SK-N-SH (cell line): Measurements from ENCODE around the gene HSPA4L. TPM values are rescaled to one million over a fixed set of nuclear protein-coding genes. Genes with fewer than 3 reads are reported as not detected.

Experiments
- CTCF ChIA-PET: fragments of 300-600, 350-600 bp; formaldehyde crosslinking; extraction: SDS; loops from one replicate; lab custom pipeline; 2021; lab: Yijun Ruan, JAX
- POLR2A ChIA-PET: fragments of 350-600 bp; sonication (Branson Sonifier 250); formaldehyde crosslinking; extraction: SDS; loops from one replicate; lab custom pipeline; 2020; ENCODE audit warnings: antibody characterized with exemption, inconsistent platforms; lab: Yijun Ruan, JAX
- DNase-seq: peaks from one replicate; pipeline ENCODE4 v3.0.0; 2012
- H2AFZ ChIP-seq: fragments of 200-600 bp; sonication (generic); 2 replicates; pipeline ENCODE4 v1.8.1; 2016; ENCODE audit warnings: antibody characterized with exemption, mild to moderate bottlenecking, low read depth
- H3F3A ChIP-seq: fragments of 200-600 bp; sonication (generic); replicated peaks from 2 replicates; pipeline ENCODE3; 2016; ENCODE audit warnings: antibody characterized with exemption, mild to moderate bottlenecking; ENCODE audit not compliant: insufficient read depth
- H3K27ac ChIP-seq, 2 experiments: fragments of 200-500 bp in 1 of 2; fragments of 200-600 bp in 1 of 2; sonication (Bioruptor generic) in 1 of 2; sonication (generic), shearing (Covaris generic) in 1 of 2; 2 replicates each; pipeline versions ENCODE4 v1.5.1 to v1.6.1; 2014 to 2016; ENCODE audit warnings: low read depth in 2 of 2, inconsistent platforms in 1 of 2, low read length in 1 of 2, mild to moderate bottlenecking in 1 of 2, mixed read lengths in 1 of 2
- H3K27me3 ChIP-seq: fragments of 200-600 bp; sonication (generic), shearing (Covaris generic); 2 replicates; pipeline ENCODE4 v1.6.1; 2016; ENCODE audit warnings: mixed run types; ENCODE audit not compliant: insufficient read depth
- H3K36me3 ChIP-seq, 2 experiments: fragments of 200-500 bp in 1 of 2; fragments of 200-600 bp in 1 of 2; sonication (Bioruptor generic) in 1 of 2; sonication (generic) in 1 of 2; replicated peaks in 1 of 2; 2 replicates each; pipeline versions ENCODE3 to v1.5.1; 2014 to 2016; ENCODE audit warnings: low read length in 1 of 2, mild to moderate bottlenecking in 1 of 2; ENCODE audit not compliant: insufficient read depth in 2 of 2, control insufficient read depth in 1 of 2
- H3K4me1 ChIP-seq, 2 experiments: fragments of 200-500 bp in 1 of 2; fragments of 200-600 bp in 1 of 2; sonication (Bioruptor generic) in 1 of 2; sonication (generic), shearing (Covaris generic) in 1 of 2; 2 replicates each; pipeline versions ENCODE4 v1.5.1 to v1.6.1; 2014 to 2016; ENCODE audit warnings: low read depth in 1 of 2, low read length in 1 of 2, mixed run types in 1 of 2; ENCODE audit not compliant: insufficient read depth in 2 of 2, control insufficient read depth in 1 of 2
- H3K4me2 ChIP-seq: fragments of 200-600 bp; sonication (generic), shearing (Covaris generic); 2 replicates; pipeline ENCODE4 v1.6.1; 2017; ENCODE audit warnings: mixed run types
- H3K4me3 ChIP-seq, 2 experiments: fragments of 200-500 bp in 1 of 2; fragments of 200-600 bp in 1 of 2; sonication (Bioruptor generic) in 1 of 2; sonication (generic), shearing (Covaris generic) in 1 of 2; 2 replicates each; pipeline versions ENCODE4 v1.5.1 to v1.8.1; 2014 to 2016; ENCODE audit warnings: low read depth in 2 of 2, inconsistent platforms in 1 of 2, low read length in 1 of 2, mild to moderate bottlenecking in 1 of 2, mixed read lengths in 1 of 2, moderate library complexity in 1 of 2
- H3K79me2 ChIP-seq: fragments of 200-600 bp; sonication (generic); 2 replicates; pipeline ENCODE4 v1.8.1; 2017; ENCODE audit warnings: mild to moderate bottlenecking; ENCODE audit not compliant: insufficient read depth
- H3K9ac ChIP-seq: fragments of 200-600 bp; sonication (generic); 2 replicates; pipeline ENCODE4 v1.6.1; 2017; ENCODE audit warnings: mixed run types
- H3K9me2 ChIP-seq: fragments of 200-600 bp; sonication (generic); 2 replicates; pipeline ENCODE4 v1.6.1; 2017; ENCODE audit warnings: mixed run types
- H3K9me3 ChIP-seq: fragments of 200-600 bp; sonication (generic); 2 replicates; pipeline ENCODE4 v1.6.1; 2017; ENCODE audit warnings: mixed run types, mild to moderate bottlenecking, moderate library complexity
- H4K20me1 ChIP-seq: fragments of 200-600 bp; sonication (generic); 2 replicates; pipeline ENCODE4 v1.6.1; 2017; ENCODE audit warnings: mild to moderate bottlenecking, mixed run types; ENCODE audit not compliant: insufficient read depth
- FOXJ3 ChIP-seq: sonication (generic); formaldehyde crosslinking; IDR thresholded peaks from 2 replicates; pipeline ENCODE4 v1.5.1; 2020; ENCODE audit warnings: mild to moderate bottlenecking, missing genetic modification reagents
- MAX ChIP-seq: IDR thresholded peaks from 2 replicates; pipeline ENCODE4 v1.4.0; 2012; ENCODE audit warnings: low read depth
- POLR2AphosphoS5 ChIP-seq: IDR thresholded peaks from 2 replicates; pipeline ENCODE4 v1.6.1; 2012; ENCODE audit warnings: low read depth, low read length
- RCOR1 ChIP-seq: fragments of 150-350 bp; IDR thresholded peaks from 2 replicates; pipeline ENCODE4 v1.6.1; 2017; ENCODE audit warnings: antibody characterized with exemption, low read length
- REST ChIP-seq: IDR thresholded peaks from 2 replicates; pipeline ENCODE4 v1.6.1; 2012; ENCODE audit warnings: mild to moderate bottlenecking, low read depth, low read length, moderate library complexity
- RFX5 ChIP-seq: IDR thresholded peaks from 2 replicates; pipeline ENCODE4 v1.6.1; 2012; ENCODE audit warnings: mild to moderate bottlenecking, improper control_type of control experiment, low read length
- RXRA ChIP-seq: IDR thresholded peaks from 2 replicates; pipeline ENCODE4 v1.4.0; 2012; ENCODE audit warnings: low read depth, mild to moderate bottlenecking, borderline replicate concordance
- SMC3 ChIP-seq: IDR thresholded peaks from 2 replicates; pipeline ENCODE4 v1.6.1; 2012; ENCODE audit warnings: low read depth, low read length, improper control_type of control experiment
- TAF1 ChIP-seq: IDR thresholded peaks from 2 replicates; pipeline ENCODE4 v1.6.1; 2012; ENCODE audit warnings: low read depth, mild to moderate bottlenecking, low read length, moderate library complexity, borderline replicate concordance
- WGBS: methylation state at CpG from one replicate; pipeline ENCODE4 v1.1.6; 2017; ENCODE audit warnings: low lambda C conversion rate; 5-methylcytosine and 5-hydroxymethylcytosine counted together
- polyA plus RNA-seq, 3 experiments: library from polyadenylated mRNA; depleted of rRNA; stranded (reverse); fragments of >200 nt; gene quantifications; 2 replicates each; pipeline ENCODE4 v1.2.3, GENCODE V29; 2012

HSPA4L gene
- polyA plus RNA-seq, 1 of the 3 experiments (the other 2 are of a cell fraction): 1.6 TPM

GRCh38 chr4:127822430-127822829, 40.3 kb downstream of the HSPA4L start:
- Histone ChIP-seq H3K27ac (no peak overlapping the region), H4K20me1 (no peaks in the 10 kb centered on the region), H3K4me3 (no peak overlapping the region), H3K36me3 (peaks cover 7 to 8% of the 10 kb centered on the region in 2 experiments), H3K4me1 (no peaks in the 10 kb centered on the region), H2AFZ (no peak overlapping the region), H3K9me2 (no peaks in the 10 kb centered on the region)
- no peak for DNase-seq
- POLR2A ChIA-PET: no interaction called here
- CTCF ChIA-PET: no interaction called here
- TF ChIP-seq MAX (no peak), REST (no peak), RCOR1 (no peak), RXRA (no peak), POLR2AphosphoS5 (no peak), RFX5 (no peak)
- TF ChIP-seq, all 33 proteins: peak for 0
- no peaks in the 10 kb centered on the region for H3K79me2 ChIP-seq
- 52% methylated on average over 2 of the region's 2 CpGs for WGBS
- no peaks in the 10 kb centered on the region for H3F3A ChIP-seq
- H3K9me3 ChIP-seq: no peaks in the 10 kb centered on the region
- no peaks in the 10 kb centered on the region for H3K27me3 ChIP-seq
- H3K4me2 ChIP-seq: no peak overlapping the region
- H3K9ac ChIP-seq: no peak overlapping the region

GRCh38 chr4:127828121-127828520, 46.0 kb downstream of the HSPA4L start:
- Histone ChIP-seq H3K9ac (no peak overlapping the region), H3F3A (no peaks in the 10 kb centered on the region), H3K36me3 (peaks cover 3 to 22% of the 10 kb centered on the region in 2 experiments), H2AFZ (no peak overlapping the region), H3K27ac (no peak overlapping the region), H3K4me2 (no peak overlapping the region), H3K4me3 (no peak overlapping the region), H3K9me3 (no peaks in the 10 kb centered on the region), H3K9me2 (no peaks in the 10 kb centered on the region), H3K4me1 (peaks cover 0 to 4% of the 10 kb centered on the region in 2 experiments; a peak in 1 of 4 replicates), H4K20me1 (no peaks in the 10 kb centered on the region), H3K27me3 (no peaks in the 10 kb centered on the region), H3K79me2 (no peaks in the 10 kb centered on the region)
- DNase-seq: no peak
- TF ChIP-seq SMC3 (no peak), REST (no peak), FOXJ3 (CRISPR knock-in tag) (no peak), TAF1 (no peak)
- POLR2A ChIA-PET: no interaction called here
- 87% methylated on average over 2 of the region's 2 CpGs for WGBS
- CTCF ChIA-PET: interaction anchor here (1.0 kb wide), 1 partner anchor 10 kb away, joined by 3 read pairs; no protein-coding TSS in a partner anchor
